A549 (cell line): ENCODE results near the gene CCNB2. TPM values are rescaled to one million over a fixed set of nuclear protein-coding genes. Genes with fewer than 3 reads are reported as not detected.

Experiments used
- ATAC-seq, 2 experiments: fragments of 200-7000 bp in 1 of 2; fragments of >200 bp in 1 of 2; cut with Nextera tagmentation in 1 of 2; cut with Tn5 transposase in 1 of 2; 3 replicates each; pipeline versions ENCODE4 v1.8.0 to v1.9.1; 2018 to 2020; ENCODE audit warnings: mild to moderate bottlenecking in 1 of 2, moderate library complexity in 1 of 2
- CTCF ChIA-PET: fragments of 300-600 bp; sonication (Branson Sonifier 250); formaldehyde crosslinking; extraction: SDS; loops from one replicate; lab custom pipeline; 2021; ENCODE audit warnings: antibody characterized with exemption, inconsistent platforms; lab: Yijun Ruan, JAX
- POLR2A ChIA-PET: fragments of 350-600 bp; formaldehyde crosslinking; extraction: SDS; loops from one replicate; lab custom pipeline; 2021; ENCODE audit warnings: antibody characterized with exemption, inconsistent platforms; lab: Yijun Ruan, JAX
- DNase-seq, 2 experiments: peaks; one replicate each; pipeline versions ENCODE4 v3.0.0 to v3.0.0-alpha.2; 2011 to 2016; ENCODE audit warnings: low read depth in 1 of 2, low spot score in 1 of 2
- FAIRE-seq: peaks from 2 replicates; lab custom pipeline; 2011; peaks lifted over from hg19 to GRCh38; lab: Jason Lieb, UNC
- H3K27ac ChIP-seq, 2 experiments: fragments of >200 bp; sonication (Bioruptor Twin); formaldehyde crosslinking; 3 replicates each; pipeline ENCODE4 v1.5.1; 2016 to 2017
- H3K4me1 ChIP-seq: fragments of >200 bp; sonication (Bioruptor Twin); formaldehyde crosslinking; 3 replicates; pipeline ENCODE4 v1.6.1; 2016
- H3K4me2 ChIP-seq: fragments of >200 bp; sonication (Bioruptor Twin); formaldehyde crosslinking; 3 replicates; pipeline ENCODE4 v1.6.1; 2016
- H3K4me3 ChIP-seq: fragments of >200 bp; sonication (Bioruptor Twin); formaldehyde crosslinking; 3 replicates; pipeline ENCODE4 v1.5.1; 2016
- H3K9me3 ChIP-seq: fragments of >200 bp; sonication (Bioruptor Twin); formaldehyde crosslinking; 3 replicates; pipeline ENCODE4 v1.6.1; 2016
- BCL3 ChIP-seq: fragments of >200 bp; sonication (Bioruptor Twin); formaldehyde crosslinking; IDR thresholded peaks from 3 replicates; pipeline ENCODE4 v1.6.1; 2016
- BHLHE40 ChIP-seq: IDR thresholded peaks from 2 replicates; pipeline ENCODE4 v1.6.1; 2012; ENCODE audit warnings: low read depth, low read length, inconsistent platforms
- CBX2 ChIP-seq: fragments of 200-600 bp; sonication (generic); IDR thresholded peaks from 2 replicates; pipeline ENCODE4 v1.6.1; 2016; ENCODE audit warnings: low read depth, mild to moderate bottlenecking, borderline replicate concordance
- CHD4 ChIP-seq: fragments of 200-600 bp; sonication (generic); IDR thresholded peaks from 2 replicates; pipeline ENCODE4 v1.6.1; 2016; ENCODE audit warnings: antibody characterized with exemption, mild to moderate bottlenecking, borderline replicate concordance
- EHF ChIP-seq: fragments of 250-450 bp; sonication (Bioruptor Pico); IDR thresholded peaks from 2 replicates; pipeline ENCODE4 v1.5.0; 2020; ENCODE audit warnings: mild to moderate bottlenecking
- HMGXB4 ChIP-seq: fragments of 250-450 bp; sonication (Bioruptor Pico); IDR thresholded peaks from 2 replicates; pipeline ENCODE4 v1.5.0; 2021; ENCODE audit warnings: mild to moderate bottlenecking, moderate library complexity, borderline replicate concordance
- NFE2L2 ChIP-seq: fragments of 150-350 bp; conservative IDR thresholded peaks from 2 replicates; pipeline ENCODE4 v1.6.1; 2014; ENCODE audit warnings: low read length
- NR3C1 ChIP-seq: fragments of >200 bp; sonication (Bioruptor Twin); formaldehyde crosslinking; IDR thresholded peaks from 3 replicates; pipeline ENCODE4 v1.6.1; 2017
- PHF8 ChIP-seq: fragments of 200-600 bp; sonication (generic); IDR thresholded peaks from 2 replicates; pipeline ENCODE4 v1.6.1; 2016; ENCODE audit warnings: low read depth, mild to moderate bottlenecking, antibody characterized with exemption, moderate library complexity, borderline replicate concordance
- POLR2AphosphoS2 ChIP-seq: conservative IDR thresholded peaks from 2 replicates; pipeline ENCODE4 v1.6.1; 2012; ENCODE audit warnings: low read length, improper control_type of control experiment, inconsistent platforms
- RCOR1 ChIP-seq: fragments of 150-350 bp; IDR thresholded peaks from 2 replicates; pipeline ENCODE4 v1.6.1; 2014; ENCODE audit warnings: antibody characterized with exemption, low read length, low read depth
- RNF2 ChIP-seq: fragments of 200-600 bp; sonication (generic); IDR thresholded peaks from 2 replicates; pipeline ENCODE4 v1.6.1; 2016; ENCODE audit warnings: low read depth, mild to moderate bottlenecking, antibody characterized with exemption, moderate library complexity, borderline replicate concordance
- SREBF2 ChIP-seq: fragments of 450-650 bp; IDR thresholded peaks from 2 replicates; pipeline ENCODE4 v1.6.1; 2014; ENCODE audit warnings: mild to moderate bottlenecking, moderate library complexity
- TP53 ChIP-seq: fragments of 250-450 bp; sonication (Bioruptor Pico); IDR thresholded peaks from 2 replicates; pipeline ENCODE4 v1.5.0; 2021; ENCODE audit warnings: mild to moderate bottlenecking, moderate library complexity
- ZFP36 ChIP-seq: fragments of 450-650 bp; IDR thresholded peaks from 2 replicates; pipeline ENCODE4 v1.6.1; 2014; ENCODE audit warnings: borderline replicate concordance; ENCODE audit not compliant: partially characterized antibody
- ZNF302 ChIP-seq: fragments of 250-450 bp; sonication (Bioruptor Pico); IDR thresholded peaks from 2 replicates; pipeline ENCODE4 v1.9.0; 2021; ENCODE audit warnings: inconsistent platforms, mild to moderate bottlenecking, moderate library complexity
- ZSCAN20 ChIP-seq: fragments of 250-450 bp; sonication (Bioruptor Pico); IDR thresholded peaks from 2 replicates; pipeline ENCODE4 v1.8.0; 2022; ENCODE audit warnings: mild to moderate bottlenecking, moderate library complexity
- WGBS: methylation state at CpG from one replicate; pipeline ENCODE4 v1.1.6; 2017; ENCODE audit errors: missing lambda C conversion rate; 5-methylcytosine and 5-hydroxymethylcytosine counted together
- polyA plus RNA-seq, 4 experiments: library from polyadenylated mRNA; depleted of rRNA in 3 of 4; stranded (reverse); fragments of >200 nt; fragmentation: RNase III in 1 of 4; extraction: RNeasy Plus Mini Kit Qiagen cat#74134 plus additional on column Dnase treatment in 1 of 4; gene quantifications; 2 replicates in 3 of 4; 3 replicates in 1 of 4; pipeline ENCODE4 v1.2.3, GENCODE V29; 2011 to 2017
- TF ChIP-seq, protein P1 (sequence below): fragments of 200-600 bp; sonication (generic); IDR thresholded peaks from 2 replicates; pipeline ENCODE4 v1.6.1; 2016; ENCODE audit warnings: antibody characterized with exemption, mild to moderate bottlenecking, moderate library complexity

The CCNB2 gene
- polyA plus RNA-seq, 2 of the 4 experiments (the other 2 are of a cell fraction), result 91.1 to 144 TPM

DNA sequence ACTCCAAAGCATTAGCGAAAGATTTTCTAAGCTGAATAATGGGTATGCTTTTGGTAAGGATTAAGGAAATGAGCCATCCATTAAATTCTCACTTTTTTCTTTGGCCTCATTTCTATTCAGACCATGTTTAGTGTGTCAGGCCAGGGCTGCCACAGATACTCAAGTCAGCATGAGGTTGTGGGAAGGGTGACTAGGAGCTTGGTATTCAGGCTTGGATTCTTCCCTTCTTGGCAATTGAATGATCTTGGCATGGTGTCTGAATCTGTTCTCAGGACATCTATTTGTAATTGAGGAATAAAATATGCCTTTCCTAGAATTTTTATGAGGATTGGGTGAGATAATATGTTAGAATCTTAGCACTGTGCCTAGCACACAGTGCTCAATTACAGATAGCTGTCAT lies 11.2 kb downstream of the CCNB2 start:
- FAIRE-seq (no peak), DNase-seq (no peak)
- H3K4me1 ChIP-seq, result no peaks in the 10 kb centered on the region
- WGBS, result 94% methylated on average over 1 of the region's 1 CpG
- TF ChIP-seq POLR2AphosphoS2, result 0 out of 2 replicates have a peak, but pooled peaks have one; percentile 47
- no peak for TF ChIP-seq RNF2
- TF ChIP-seq, all 56 proteins: peak for 1
- Histone ChIP-seq H3K9me3 (no peaks in the 10 kb centered on the region), H3K4me2 (no peak overlapping the region), H3K4me3 (no peak overlapping the region), H3K27ac (no peak overlapping the region)
- ChIA-PET CTCF (interaction anchor here (0.6 to 2.2 kb wide), 7 partner anchors 10 to 413 kb away, joined by 3 to 8 read pairs (median 4); no protein-coding TSS in a partner anchor), POLR2A (interaction anchor here (1.1 kb wide), 1 partner anchor 257 kb away, joined by 5 read pairs; the partner anchor contains the start of gene MYO1E)
- ATAC-seq, result no peak

- CTCF ChIA-PET, result interaction anchor here (1.1 to 2.2 kb wide), 7 partner anchors 10 to 412 kb away, joined by 3 to 8 read pairs (median 4); no protein-coding TSS in a partner anchor
These were observed 11.8 kb downstream of the CCNB2 start for GRCh38 chr15:59116771-59117170.

DNA sequence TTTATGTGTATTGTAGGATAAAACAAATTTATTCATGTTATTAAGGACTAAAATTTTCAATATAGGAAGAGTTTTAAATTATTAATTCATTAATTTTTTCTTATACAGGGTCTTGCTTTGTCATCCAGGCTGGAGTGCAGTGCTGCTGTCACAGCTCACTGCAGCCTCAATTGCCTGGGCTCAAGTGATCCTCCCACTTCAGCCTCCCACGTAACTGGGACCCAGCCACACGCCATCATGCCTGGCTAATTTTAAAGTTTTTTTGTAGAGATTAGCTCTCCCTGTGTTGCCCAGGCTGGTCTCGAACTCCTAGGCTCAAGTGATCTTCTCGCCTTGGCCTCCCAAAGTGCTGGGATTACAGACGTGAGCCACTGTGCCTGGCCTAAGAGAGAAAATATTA lies 14.7 kb downstream of the CCNB2 start:
- Histone ChIP-seq H3K27ac (no peak overlapping the region), H3K9me3 (no peaks in the 10 kb centered on the region), H3K4me3 (no peak overlapping the region), H3K4me2 (no peak overlapping the region), H3K4me1 (no peaks in the 10 kb centered on the region)
- FAIRE-seq (no peak), ATAC-seq (no peak), DNase-seq (no peak)
- ChIA-PET POLR2A (no interaction called here), CTCF (interaction anchor here (1.1 kb wide), 1 partner anchor 892 kb away, joined by 4 read pairs; no protein-coding TSS in a partner anchor)
- TF ChIP-seq ZSCAN20 (CRISPR knock-in tag) (no peak), ZNF302 (CRISPR knock-in tag) (no peak), RCOR1 (no peak), TP53 (CRISPR knock-in tag) (no peak), HMGXB4 (no peak), NR3C1 (no peak), EHF (CRISPR knock-in tag) (no peak), NFE2L2 (no peak), ZFP36 (no peak)
- WGBS, result 95% methylated on average over 5 of the region's 5 CpGs

More at GRCh38 chr15:59116771-59117170, 11.8 kb downstream of the CCNB2 start:
- FAIRE-seq, result peak; percentile 46
- WGBS, result 91% methylated on average over 6 of the region's 6 CpGs
- TF ChIP-seq CBX2 (no peak), PHF8 (no peak), BHLHE40 (no peak), CHD4 (no peak), SREBF2 (no peak), POLR2AphosphoS2 (no peak), NFE2L2 (no peak), BCL3 (no peak)
- TF ChIP-seq, protein P1, sequence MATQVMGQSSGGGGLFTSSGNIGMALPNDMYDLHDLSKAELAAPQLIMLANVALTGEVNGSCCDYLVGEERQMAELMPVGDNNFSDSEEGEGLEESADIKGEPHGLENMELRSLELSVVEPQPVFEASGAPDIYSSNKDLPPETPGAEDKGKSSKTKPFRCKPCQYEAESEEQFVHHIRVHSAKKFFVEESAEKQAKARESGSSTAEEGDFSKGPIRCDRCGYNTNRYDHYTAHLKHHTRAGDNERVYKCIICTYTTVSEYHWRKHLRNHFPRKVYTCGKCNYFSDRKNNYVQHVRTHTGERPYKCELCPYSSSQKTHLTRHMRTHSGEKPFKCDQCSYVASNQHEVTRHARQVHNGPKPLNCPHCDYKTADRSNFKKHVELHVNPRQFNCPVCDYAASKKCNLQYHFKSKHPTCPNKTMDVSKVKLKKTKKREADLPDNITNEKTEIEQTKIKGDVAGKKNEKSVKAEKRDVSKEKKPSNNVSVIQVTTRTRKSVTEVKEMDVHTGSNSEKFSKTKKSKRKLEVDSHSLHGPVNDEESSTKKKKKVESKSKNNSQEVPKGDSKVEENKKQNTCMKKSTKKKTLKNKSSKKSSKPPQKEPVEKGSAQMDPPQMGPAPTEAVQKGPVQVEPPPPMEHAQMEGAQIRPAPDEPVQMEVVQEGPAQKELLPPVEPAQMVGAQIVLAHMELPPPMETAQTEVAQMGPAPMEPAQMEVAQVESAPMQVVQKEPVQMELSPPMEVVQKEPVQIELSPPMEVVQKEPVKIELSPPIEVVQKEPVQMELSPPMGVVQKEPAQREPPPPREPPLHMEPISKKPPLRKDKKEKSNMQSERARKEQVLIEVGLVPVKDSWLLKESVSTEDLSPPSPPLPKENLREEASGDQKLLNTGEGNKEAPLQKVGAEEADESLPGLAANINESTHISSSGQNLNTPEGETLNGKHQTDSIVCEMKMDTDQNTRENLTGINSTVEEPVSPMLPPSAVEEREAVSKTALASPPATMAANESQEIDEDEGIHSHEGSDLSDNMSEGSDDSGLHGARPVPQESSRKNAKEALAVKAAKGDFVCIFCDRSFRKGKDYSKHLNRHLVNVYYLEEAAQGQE, result no peak
- TF ChIP-seq, all 56 proteins: peak for 0
- POLR2A ChIA-PET, result no interaction called here
- Histone ChIP-seq H3K4me2 (no peak overlapping the region), H3K27ac (no peak overlapping the region), H3K4me1 (no peaks in the 10 kb centered on the region), H3K4me3 (no peak overlapping the region), H3K9me3 (no peaks in the 10 kb centered on the region)
- ATAC-seq, result no peak
- no peak for DNase-seq
